Measurements from ENCODE around the gene MYH13.

Gene MYH13

DNA sequence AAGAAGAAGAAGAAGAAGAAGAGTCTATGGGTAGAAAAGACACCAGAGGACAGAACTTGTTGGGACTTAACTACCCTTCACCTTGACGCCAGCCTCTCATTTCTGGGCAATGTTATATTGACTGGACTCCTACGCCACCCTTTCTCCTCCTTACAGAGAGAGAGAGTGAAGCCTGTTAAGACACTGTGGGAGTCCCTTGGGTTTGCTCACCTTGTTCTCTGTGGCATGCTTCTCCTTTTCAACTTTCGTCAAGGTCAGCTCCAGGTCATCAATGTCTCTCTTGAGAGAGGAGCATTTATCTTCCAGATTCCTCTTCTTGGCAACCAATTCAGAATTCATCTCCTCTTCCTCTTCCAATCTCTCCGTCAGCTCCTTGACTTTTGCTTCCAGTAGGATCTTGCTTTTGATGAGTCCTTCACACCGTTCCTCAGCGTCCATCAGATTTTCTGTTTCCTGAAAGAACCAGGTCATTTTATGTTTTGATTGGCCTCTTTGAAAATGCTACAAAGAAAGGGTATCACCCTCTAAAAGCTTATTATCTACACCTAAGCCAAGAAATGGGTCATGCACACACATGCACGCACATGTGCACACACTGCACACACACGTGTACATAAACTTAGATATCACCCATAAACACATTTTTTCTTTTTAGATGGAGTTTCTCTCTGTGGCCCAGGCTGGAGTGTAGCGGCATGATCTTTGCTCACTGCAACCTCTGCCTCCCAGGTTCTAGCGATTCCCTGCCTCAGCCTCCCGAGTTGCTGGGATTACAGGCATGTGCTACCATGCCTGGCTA, 48.8 kb downstream of the MYH13 start:
- TF ChIP-seq, protein P1, sequence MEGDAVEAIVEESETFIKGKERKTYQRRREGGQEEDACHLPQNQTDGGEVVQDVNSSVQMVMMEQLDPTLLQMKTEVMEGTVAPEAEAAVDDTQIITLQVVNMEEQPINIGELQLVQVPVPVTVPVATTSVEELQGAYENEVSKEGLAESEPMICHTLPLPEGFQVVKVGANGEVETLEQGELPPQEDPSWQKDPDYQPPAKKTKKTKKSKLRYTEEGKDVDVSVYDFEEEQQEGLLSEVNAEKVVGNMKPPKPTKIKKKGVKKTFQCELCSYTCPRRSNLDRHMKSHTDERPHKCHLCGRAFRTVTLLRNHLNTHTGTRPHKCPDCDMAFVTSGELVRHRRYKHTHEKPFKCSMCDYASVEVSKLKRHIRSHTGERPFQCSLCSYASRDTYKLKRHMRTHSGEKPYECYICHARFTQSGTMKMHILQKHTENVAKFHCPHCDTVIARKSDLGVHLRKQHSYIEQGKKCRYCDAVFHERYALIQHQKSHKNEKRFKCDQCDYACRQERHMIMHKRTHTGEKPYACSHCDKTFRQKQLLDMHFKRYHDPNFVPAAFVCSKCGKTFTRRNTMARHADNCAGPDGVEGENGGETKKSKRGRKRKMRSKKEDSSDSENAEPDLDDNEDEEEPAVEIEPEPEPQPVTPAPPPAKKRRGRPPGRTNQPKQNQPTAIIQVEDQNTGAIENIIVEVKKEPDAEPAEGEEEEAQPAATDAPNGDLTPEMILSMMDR (IDR thresholded peaks at IDR 0.05; ENCODE audit: low read depth, low read length), result no peak
- no peak overlapping the region for H3K4me3 ChIP-seq (replicated peaks in 1 of 2; ENCODE audit: low read depth in 2 of 2, low read length in 2 of 2)

DNA sequence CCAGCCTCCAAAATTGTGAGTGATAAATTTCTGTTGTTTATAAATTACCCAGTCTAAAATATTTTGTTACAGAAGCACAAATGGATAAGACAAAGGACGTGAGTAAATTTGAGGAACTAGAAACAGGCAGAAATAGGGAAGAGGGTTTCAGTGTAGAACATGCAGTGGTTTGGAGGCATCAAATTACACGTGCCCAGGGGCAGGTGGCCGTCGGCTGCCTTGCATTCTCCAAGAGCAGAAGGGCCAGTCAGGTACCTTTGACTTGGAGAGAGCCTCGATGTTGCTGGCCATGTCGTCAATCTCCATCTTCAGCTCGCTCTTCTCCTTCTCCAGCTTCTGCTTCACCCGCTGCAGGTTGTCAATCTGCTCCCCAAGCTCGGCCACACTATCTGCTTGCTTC, 54.3 kb downstream of the MYH13 start:
- DNase-seq (ENCODE audit: low read depth in 2 of 2), result no peak
- TF ChIP-seq, protein P1 (IDR thresholded peaks at IDR 0.05; ENCODE audit: low read depth, low read length), result no peak
- H3K4me3 ChIP-seq (replicated peaks in 1 of 2; ENCODE audit: low read depth in 2 of 2, low read length in 2 of 2), result no peak overlapping the region

More for the DNA sequence above, 48.8 kb downstream of the MYH13 start:
- DNase-seq (ENCODE audit: low read depth in 2 of 2), result no peak

DNA sequence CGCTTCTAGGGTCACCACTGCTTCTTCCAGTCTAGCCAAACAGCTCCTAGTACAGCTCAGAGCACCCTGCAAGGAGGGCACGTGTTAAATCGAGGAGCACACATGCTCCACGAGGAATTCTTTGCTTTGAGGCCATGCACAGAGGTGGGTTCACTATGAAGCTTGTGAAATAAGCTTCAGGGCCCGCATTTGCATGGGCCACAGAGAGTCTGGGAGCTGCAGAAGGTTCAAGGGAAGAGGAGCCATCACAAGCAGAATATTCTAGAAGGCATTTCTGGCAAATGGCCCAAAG, 55.3 kb downstream of the MYH13 start:
- no peak for DNase-seq (ENCODE audit: low read depth in 2 of 2)
- TF ChIP-seq, protein P1 (IDR thresholded peaks at IDR 0.05; ENCODE audit: low read depth, low read length), result no peak
- H3K4me3 ChIP-seq (replicated peaks in 1 of 2; ENCODE audit: low read depth in 2 of 2, low read length in 2 of 2), result no peak overlapping the region

DNA sequence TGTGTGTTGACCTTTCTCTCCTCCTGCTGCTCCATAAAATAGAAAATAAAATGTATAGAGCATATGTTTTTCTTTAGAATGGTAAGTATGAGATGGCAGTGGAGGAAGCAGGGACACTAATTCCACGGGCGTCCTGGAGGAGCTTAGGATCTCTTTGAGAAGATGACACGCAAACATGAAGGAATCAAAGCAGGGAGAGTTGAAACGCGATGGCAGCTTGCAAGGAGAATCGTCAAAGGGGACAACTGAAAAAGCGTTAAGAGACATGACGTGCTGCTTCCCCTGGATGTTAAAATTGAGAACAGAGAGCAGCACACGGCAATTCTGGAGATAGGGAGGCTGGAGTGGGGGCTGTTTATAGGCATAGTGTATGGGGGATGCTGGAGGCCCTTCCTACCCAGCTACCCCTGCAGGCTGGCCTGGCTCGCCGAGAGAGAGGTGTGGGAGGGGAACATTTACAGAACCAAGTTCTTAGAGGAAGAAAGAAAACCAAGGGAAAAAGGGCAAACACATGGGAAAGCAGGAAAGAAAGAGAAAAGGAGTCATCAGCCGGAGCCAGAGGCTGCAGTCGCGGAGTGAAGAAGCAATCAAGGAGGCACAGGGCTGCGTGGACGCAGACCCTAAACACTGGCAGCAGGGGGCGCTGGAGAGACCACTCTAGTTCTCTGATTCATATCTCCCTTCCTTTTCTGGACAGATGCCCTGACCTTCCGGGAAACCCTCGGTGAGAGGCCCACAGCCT, 55.8 kb downstream of the MYH13 start:
- TF ChIP-seq, protein P1 (IDR thresholded peaks at IDR 0.05; ENCODE audit: low read depth, low read length), result peak; percentile 68
- H3K4me3 ChIP-seq (replicated peaks in 1 of 2; ENCODE audit: low read depth in 2 of 2, low read length in 2 of 2), result no peak overlapping the region
- DNase-seq (ENCODE audit: low read depth in 2 of 2), result peak; percentile 69 to 79

DNA sequence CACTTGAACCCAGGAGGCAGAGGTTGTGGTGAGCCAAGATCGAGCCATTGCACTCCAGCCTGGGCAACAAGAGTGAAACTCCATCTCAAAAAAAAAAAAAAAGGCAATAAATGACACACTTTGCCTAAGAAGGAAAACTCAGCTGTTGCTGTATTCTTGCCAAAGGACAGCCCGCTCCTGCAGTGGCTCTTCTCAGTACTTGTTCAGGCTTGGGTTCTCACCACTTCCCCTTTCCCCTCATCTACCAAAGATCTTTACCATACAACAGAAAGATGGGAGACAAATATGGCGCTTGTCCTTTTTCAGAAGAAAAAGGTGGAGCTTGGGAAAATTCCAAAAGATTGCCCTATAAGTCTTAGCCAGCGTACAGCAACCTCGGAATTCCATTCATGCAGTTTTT, 58.5 kb downstream of the MYH13 start:
- TF ChIP-seq, protein P1 (IDR thresholded peaks at IDR 0.05; ENCODE audit: low read depth, low read length), result no peak
- no peak for DNase-seq (ENCODE audit: low read depth in 2 of 2)
- H3K4me3 ChIP-seq (replicated peaks in 1 of 2; ENCODE audit: low read depth in 2 of 2, low read length in 2 of 2), result no peak overlapping the region

DNA sequence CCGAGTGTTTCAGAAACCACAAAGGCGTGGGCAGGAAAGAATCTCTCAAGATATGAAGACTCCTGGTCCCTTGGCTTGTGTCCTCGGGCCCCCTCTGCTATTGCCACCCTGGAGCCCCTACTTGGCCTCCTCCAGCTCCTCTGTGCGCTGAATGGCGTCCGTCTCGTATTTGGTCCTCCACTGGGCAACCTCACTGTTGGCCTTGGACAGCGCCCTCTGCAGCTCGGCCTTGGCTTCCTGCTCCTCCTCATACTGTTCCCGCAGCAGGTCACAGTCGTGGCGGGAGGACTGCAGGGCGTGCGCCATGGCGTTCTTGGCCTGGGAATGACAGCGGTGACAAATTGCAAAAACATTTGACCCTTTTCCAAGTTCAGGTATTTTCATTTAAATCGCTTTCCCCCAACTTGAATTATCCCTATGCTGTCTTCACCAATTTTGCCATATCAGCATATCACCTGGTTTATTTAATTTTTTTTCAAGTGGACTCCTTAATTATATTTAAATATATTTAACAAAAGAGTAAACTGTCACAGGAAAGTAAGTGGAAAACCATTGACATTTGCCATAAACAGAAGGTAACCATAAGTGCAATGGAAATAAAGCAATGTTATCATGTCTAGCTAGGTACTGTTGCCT, 59.7 kb downstream of the MYH13 start:
- no peak overlapping the region for H3K4me3 ChIP-seq (replicated peaks in 1 of 2; ENCODE audit: low read depth in 2 of 2, low read length in 2 of 2)
- TF ChIP-seq, protein P1 (IDR thresholded peaks at IDR 0.05; ENCODE audit: low read depth, low read length), result no peak
- no peak for DNase-seq (ENCODE audit: low read depth in 2 of 2)

Data from cardiac fibroblast (primary cell).